Hepatocyte (in vitro differentiated cells): ENCODE results near the gene SSBP1.

Source experiments
- CTCF ChIP-seq: fragments of 200-600 bp; sonication (generic); IDR thresholded peaks from 2 replicates; pipeline ENCODE4 v1.5.1; 2016; ENCODE audit warnings: antibody characterized with exemption, mild to moderate bottlenecking; ENCODE audit not compliant: poor library complexity
- EZH2 ChIP-seq: fragments of 200-600 bp; sonication (generic); IDR thresholded peaks from 2 replicates; pipeline ENCODE4 v1.6.1; 2016; ENCODE audit warnings: antibody characterized with exemption, mild to moderate bottlenecking, borderline replicate concordance
- EZH2phosphoT487 ChIP-seq: fragments of 200-600 bp; sonication (generic); IDR thresholded peaks from one replicate; pipeline ENCODE4 v1.6.1; 2018; ENCODE audit warnings: antibody characterized with exemption, mild to moderate bottlenecking, low read depth, moderate library complexity; ENCODE audit not compliant: unreplicated experiment, severe bottlenecking

- TF ChIP-seq CTCF (no peak), EZH2 (no peak), EZH2phosphoT487 (no peak)
These were observed 24.3 kb upstream of the SSBP1 start for GRCh38 chr7:141713890-141714289.
